ENCODE measurements around the gene ZNF862.

The ZNF862 gene

DNA sequence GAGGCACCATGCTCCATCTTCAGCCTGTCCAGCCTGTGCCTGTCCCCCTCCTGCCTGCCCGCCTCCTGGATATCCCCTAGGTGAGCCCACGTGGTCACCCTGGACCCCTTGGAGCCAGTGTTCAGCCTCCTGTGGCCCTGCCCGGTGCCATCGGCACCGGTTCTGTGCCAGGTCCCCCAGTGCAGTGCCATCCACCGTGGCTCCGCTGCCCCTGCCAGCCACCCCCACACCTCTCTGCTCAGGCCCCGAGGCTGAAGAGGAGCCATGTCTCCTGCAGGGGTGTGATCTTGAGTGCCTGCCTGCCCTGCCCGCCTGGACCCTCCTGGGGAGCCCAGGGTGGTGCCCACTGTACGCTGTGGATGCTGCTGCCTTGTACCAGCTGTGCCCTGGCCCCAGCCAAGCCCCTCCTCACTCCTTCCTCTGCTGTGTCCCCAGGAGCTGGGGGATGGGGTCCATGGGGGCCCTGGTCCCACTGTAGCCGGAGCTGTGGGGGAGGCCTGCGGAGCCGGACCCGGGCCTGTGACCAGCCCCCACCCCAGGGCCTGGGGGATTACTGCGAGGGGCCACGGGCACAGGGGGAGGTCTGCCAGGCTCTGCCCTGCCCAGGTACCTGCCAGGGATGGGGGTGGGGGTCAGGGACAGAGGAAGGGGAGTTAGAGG, 26.2 kb upstream of the ZNF862 start:
- no peak for DNase-seq

DNA sequence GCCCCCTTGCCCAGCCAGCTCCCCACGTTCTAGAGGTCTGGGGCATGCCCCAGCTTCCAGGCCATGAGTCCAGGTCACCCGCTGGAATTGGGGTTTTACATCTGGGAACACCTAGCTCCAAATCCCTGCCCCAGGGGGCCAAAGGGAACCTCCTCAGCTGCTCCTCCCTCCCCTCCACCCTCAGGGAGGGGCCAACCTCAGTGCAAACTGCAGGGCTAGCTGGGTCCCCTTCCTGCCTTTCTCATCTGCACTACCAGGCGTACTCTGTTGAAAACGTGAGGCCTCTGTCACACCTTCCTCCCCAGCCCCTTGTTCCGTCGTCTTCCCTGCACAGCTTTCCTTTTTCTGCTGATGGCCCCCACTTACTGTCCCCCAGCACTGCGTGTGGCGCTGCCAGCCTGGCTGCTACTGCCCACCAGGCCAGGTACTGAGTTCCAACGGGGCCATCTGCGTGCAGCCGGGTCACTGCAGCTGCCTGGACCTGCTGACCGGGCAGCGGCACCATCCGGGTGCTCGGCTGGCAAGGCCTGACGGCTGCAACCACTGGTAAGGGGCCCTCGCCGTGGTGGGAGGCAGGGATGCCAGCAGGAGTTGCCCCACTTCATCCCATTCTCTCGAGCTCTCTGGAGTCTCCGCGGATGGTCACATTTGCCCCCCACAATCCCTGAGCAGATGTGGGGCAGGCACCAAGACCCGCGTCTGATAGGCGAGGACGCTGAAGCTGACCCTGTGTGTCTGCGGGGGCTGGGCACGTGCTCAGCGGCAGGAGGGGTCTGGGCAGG, 24.7 kb upstream of the ZNF862 start:
- no peak for DNase-seq

DNA sequence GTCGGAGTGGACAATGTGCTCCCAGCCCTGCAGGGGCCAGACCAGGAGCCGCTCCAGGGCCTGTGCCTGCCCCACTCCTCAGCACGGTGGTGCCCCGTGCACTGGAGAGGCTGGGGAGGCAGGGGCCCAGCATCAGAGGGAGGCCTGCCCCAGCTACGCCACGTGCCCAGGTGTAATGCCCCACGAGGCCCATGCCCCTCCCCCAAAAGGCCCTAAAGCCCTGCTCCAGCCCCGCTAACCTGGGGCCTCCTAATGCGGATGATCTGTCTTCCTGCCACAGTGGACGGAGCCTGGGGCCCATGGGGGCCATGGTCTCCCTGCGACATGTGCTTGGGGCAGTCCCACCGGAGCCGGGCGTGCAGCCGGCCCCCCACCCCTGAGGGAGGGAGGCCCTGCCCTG, 23.7 kb upstream of the ZNF862 start:
- no peak for DNase-seq

DNA sequence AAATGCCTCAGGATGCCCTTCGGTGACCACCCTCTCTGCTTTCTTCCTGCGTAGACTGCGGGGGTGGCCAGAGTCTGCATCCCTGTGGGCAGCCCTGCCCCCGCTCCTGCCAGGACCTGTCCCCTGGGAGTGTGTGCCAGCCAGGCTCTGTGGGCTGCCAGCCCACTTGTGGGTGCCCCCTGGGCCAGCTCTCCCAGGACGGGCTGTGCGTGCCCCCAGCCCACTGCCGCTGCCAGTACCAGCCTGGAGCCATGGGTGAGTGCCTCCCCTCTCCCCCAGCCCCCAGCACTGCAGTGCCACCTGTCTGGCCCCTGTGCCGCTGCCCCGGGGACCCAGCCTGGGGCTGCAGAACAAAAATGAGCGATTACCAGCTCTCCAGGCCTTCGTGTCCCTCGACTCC, 23.1 kb upstream of the ZNF862 start:
- no peak for DNase-seq

DNA sequence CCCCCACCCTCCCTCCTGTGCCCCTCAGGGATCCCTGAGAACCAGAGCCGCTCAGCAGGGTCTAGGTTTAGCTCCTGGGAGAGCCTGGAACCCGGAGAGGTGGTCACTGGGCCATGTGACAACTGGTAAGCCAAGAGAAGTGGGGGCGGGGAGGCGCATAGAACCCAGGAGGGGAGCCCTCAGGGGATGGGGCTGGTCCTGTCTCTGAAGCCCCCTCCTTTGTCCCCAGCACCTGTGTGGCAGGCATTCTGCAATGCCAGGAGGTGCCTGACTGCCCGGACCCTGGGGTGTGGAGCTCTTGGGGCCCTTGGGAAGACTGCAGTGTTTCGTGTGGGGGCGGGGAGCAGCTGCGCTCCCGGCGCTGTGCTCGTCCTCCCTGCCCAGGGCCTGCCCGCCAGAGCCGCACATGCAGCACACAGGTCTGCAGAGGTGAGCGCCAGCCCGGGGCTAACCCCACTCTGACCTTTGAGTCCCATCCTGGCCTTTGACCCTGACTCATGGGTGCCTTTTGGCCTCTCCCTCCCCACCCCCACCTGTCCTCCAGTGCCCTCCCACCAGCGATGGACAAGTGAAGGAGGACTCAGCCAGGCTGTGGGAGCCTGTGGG, 22.4 kb upstream of the ZNF862 start:
- DNase-seq: no peak

DNA sequence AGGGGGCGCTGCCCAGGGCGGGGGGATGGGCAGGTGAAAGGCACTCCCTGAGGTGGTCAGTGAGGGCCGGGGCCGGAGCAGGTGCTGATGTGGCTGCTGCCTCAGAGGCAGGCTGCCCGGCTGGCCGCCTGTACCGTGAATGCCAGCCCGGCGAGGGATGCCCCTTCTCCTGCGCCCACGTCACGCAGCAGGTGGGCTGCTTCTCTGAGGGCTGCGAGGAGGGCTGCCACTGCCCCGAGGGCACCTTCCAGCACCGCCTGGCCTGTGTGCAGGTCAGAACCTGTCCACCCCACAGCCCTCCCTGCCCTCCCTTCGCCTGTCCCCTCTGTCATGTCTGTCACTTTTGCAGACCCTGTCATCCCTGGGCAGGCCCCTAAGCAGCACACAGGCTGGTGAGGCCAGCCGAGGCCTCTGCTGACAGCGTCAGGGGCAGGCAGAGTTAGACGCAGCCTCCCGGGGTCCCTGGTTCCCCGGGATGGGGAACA, 21.9 kb upstream of the ZNF862 start:
- DNase-seq: no peak

DNA sequence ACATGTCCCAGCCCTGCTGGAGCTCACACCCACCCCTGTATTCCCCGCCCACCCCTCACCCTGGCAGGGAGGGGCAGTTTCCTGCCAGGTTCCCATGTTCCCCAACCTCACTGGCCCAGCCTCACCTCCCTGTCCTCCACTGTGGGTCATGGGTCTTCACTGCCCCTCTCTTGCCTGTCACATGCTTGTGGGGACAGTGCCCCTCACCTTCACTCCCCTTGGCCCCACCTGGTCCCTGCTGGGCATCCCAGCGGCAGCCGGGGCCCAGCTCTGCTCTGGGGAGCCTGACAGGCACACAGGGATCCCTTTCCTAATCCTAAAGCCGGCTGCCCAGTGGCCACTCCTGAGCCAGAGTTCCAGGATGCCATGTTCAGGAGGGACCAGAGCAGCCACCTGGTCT, 21.4 kb upstream of the ZNF862 start:
- no peak for DNase-seq

DNA sequence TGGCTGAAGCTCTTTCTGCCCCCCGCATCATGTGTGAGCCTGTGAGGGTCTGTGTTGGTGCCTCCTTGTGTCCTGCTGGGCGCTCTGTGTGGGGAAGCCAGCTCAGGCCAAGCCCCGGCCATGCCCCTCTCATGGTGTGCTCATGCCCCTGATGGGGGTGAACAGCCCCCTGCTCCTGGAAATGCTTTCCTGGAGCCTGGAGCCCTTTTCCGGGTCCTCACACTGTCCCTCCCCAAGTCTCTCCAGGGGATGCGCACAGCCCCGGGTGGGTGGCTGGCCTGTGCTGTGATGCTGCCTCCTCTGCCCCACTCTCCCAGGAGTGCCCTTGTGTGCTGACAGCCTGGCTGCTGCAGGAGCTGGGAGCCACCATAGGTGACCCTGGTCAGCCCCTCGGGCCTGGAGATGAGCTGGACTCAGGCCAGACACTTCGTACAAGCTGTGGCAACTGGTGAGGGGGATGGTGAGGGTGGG, 20.8 kb upstream of the ZNF862 start:
- no peak for DNase-seq

DNA sequence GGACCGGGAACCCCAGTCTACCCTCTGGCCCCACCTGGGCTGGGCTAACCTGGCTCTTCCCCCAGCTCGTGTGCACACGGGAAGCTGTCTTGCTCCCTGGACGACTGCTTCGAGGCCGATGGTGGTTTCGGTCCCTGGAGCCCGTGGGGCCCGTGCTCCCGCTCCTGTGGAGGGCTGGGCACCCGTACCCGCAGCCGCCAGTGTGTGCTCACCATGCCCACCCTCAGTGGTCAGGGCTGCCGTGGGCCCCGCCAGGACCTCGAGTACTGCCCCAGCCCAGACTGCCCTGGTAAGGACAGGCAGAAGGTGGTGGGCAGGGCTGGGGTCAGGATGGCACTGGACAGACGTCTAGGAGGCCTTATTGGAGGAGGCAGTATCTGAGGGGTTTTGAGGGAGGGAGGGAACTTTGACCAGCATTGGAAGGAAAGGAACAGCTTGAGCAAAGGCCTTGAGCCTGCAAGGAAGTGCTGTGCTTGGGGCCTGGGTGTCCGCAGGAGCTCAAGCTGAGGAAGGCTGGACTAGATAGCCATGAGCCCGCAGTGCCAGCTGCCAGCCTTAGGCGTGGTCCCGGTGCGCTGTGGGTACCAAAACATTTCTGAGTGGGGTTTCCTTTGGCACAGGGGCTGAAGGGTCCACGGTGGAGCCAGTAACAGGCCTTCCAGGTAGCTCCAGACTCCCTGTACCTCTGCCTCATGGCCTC, 20.2 kb upstream of the ZNF862 start:
- DNase-seq: no peak

DNA sequence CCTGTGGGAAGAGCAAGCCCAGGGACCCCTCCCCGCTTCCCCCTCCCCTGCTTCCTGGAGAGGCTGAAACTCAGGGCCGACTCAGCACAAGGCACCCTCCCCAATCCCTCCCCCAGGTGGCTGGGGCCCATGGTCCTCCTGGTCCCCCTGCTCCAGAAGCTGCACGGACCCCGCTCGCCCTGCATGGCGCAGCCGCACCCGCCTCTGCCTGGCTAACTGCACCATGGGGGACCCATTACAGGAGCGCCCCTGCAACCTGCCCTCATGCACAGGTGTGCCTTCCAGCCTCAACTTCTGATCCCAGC, 19.7 kb upstream of the ZNF862 start:
- DNase-seq: no peak

DNA sequence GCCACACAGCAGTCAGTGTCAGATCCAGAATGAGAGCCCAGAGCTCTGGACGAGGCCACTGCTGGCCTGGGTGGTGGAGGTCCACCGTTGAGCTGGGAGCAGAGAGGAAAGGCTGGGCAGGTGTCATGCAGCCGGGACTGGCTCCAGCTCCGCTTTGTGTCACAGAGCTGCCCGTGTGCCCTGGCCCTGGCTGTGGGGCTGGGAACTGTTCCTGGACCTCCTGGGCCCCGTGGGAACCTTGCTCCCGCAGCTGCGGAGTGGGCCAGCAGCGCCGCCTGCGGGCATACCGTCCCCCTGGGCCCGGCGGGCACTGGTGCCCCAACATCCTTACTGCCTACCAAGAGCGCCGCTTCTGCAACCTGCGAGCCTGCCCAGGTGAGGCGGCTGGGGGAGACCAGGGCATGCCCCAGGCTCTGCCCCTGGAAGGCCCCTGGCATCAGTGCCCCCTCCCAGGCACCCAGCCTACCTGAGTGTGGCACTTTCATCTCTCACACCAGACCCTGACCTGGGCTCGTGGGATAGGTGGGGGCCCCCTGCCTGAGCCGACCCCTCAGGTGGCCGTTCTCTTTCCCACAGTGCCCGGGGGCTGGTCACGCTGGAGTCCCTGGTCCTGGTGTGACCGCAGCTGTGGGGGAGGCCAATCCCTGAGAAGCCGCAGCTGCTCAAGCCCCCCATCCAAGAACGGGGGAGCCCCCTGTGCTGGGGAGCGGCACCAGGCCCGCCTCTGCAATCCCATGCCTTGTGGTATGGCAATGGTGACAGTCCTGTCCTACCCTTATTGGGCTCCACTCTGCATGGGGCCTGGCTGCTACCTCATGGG, 18.8 kb upstream of the ZNF862 start:
- no peak for DNase-seq

DNA sequence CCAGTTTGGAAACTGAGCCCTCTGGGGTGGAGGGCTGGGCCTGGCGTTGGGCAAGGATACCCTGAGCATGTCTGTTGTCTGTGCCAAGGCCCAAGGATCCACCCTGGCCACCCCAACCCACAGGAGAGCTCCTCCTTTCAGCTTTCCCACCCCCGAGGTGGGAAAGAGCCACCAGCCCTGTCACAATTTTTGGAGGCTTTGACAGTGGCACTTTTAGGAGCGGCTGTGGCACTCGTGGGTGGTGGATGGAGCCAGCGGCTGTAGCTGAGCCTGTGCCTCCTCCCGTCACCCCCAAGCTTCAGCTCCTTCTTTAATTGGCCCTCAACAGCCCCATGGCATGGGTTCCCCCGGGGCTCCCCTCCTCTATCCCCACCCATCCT, 18.2 kb upstream of the ZNF862 start:
- DNase-seq: no peak

DNA sequence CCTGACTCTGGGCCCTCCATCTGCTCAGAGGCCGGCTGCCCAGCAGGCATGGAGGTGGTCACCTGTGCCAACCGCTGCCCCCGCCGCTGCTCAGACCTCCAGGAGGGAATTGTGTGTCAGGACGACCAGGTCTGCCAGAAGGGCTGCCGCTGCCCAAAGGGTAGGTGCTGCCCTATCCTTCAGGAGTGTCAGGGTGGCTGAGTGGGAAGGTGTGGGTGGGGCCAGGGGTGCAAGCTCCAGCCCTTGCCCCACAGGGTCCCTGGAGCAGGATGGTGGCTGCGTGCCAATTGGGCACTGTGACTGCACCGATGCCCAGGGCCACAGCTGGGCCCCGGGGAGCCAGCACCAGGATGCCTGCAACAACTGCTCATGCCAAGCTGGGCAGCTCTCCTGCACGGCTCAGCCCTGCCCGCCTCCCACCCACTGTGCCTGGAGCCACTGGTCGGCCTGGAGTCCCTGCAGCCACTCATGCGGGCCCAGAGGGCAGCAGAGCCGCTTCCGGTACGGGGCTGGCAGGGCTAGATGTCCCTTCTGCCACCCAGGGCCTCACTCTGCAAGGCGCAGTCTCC, 17.5 kb upstream of the ZNF862 start:
- DNase-seq: no peak

DNA sequence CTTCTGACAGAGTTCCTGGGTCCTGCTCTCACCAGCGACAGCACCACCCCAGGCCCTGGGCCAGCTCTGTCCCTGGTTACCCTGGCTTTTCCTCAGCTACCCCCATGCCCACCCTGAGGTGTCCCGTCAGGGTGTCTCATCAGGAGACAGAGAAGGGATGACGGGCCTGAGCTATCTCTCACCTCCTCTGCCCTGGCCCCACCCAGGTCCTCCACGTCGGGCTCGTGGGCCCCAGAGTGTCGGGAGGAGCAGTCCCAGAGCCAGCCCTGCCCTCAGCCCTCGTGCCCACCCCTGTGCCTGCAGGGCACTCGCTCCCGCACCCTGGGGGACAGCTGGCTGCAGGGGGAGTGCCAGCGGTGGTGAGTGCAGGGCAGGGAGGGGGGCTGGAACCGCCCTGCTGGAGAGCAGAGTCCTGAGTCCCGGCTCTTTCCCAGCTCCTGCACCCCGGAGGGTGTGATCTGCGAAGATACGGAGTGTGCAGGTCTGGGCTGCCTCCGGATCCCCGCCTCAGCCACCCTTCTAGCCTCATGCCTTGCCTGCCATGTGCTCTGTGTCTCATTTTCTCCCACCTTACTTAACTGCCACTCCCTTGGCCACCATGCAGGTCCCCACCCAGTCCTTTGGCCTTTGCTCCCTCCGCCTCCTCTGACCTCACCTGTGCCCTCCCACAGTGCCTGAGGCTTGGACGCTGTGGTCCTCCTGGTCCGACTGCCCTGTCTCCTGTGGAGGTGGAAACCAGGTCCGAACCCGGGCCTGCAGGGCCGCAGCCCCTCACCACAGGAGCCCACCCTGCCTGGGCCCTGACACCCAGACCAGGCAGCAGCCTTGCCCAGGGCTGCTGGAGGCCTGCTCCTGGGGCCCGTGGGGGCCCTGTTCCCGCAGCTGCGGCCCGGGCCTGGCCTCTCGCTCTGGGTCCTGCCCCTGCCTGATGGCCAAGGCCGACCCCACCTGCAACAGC, 16.7 kb upstream of the ZNF862 start:
- no peak for DNase-seq

DNA sequence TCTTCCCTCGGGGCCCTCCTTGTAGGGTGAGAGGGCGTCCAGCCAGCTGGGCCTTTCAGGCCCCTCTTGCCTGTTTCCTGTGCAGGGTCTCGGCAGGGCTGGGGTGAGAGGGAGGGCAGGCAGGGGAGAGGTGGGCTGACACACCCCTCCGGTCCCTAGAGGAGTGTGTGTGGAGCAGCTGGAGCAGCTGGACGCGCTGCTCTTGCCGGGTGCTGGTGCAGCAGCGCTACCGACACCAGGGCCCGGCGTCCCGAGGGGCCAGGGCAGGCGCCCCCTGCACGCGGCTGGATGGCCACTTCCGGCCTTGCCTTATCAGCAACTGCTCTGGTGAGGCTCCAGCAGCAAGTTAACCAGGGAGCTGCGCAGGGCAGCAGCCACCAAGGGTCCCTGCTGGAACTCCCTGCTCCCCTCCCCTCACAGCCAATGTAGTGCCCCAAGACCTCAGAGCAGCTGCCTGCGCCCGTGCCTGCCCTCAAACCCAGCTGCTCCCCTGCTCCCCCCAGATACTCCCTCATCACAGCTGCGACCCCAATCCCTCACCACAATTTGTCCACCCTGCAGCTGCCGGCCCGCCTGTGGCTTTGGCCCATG, 15.7 kb upstream of the ZNF862 start:
- no peak for DNase-seq

DNA sequence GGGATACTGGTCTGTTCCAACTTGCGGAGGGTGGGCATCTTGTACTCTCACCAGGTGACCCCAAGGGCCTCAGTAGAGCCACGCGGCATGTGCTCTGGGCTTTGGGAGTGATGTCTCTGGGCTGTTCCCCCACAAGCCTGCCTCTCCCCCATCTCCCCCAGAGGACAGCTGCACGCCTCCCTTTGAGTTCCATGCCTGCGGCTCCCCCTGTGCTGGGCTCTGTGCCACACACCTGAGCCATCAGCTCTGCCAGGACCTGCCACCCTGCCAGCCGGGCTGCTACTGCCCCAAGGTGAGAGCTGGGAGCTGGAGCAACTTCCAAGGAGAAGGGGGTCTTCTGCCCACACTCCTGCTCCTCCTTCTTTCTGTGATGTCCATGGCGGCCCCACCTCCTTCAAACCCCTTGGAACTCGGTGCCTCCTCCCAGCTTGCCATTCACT, 15.0 kb upstream of the ZNF862 start:
- no peak for DNase-seq

DNA sequence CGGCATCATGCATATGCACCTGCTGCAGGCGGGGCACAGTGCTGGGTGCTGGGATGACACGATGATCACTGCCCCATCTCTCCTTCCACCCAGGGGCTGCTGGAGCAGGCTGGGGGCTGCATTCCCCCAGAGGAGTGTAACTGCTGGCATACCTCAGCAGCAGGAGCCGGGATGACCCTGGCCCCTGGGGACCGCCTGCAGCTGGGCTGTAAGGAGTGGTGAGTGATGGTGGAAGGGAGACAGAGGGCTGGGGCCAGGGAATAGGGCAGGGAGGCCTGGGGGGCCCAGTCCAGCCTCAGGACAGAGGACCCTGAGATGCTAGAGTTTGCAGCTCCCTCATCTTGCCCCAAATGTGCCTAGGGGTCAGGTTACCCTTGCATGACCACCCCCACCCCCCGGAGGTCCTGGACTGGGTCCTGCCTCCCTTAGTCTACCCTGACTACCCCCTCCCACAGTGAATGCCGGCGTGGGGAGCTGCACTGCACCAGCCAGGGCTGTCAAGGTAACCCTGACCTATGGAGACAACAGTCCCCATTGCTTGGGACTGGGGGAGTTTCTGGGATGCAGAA, 14.5 kb upstream of the ZNF862 start:
- no peak for DNase-seq

DNA sequence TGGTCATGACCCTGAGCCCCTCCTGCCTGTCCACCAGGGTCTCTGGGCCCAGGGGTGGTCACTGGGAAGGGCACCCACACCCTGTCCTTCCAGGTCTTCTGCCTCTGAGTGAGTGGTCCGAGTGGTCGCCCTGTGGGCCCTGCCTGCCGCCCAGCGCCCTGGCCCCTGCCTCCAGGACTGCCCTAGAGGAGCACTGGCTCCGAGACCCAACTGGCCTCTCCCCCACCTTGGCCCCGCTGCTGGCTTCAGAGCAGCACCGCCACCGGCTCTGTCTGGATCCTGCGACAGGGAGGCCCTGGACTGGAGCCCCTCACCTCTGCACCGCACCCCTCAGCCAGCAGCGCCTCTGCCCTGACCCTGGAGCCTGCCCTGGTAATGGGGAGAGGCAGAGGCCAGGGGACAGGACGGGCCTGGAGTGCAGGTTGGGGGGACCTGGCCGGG, 13.9 kb upstream of the ZNF862 start:
- DNase-seq: no peak

DNA sequence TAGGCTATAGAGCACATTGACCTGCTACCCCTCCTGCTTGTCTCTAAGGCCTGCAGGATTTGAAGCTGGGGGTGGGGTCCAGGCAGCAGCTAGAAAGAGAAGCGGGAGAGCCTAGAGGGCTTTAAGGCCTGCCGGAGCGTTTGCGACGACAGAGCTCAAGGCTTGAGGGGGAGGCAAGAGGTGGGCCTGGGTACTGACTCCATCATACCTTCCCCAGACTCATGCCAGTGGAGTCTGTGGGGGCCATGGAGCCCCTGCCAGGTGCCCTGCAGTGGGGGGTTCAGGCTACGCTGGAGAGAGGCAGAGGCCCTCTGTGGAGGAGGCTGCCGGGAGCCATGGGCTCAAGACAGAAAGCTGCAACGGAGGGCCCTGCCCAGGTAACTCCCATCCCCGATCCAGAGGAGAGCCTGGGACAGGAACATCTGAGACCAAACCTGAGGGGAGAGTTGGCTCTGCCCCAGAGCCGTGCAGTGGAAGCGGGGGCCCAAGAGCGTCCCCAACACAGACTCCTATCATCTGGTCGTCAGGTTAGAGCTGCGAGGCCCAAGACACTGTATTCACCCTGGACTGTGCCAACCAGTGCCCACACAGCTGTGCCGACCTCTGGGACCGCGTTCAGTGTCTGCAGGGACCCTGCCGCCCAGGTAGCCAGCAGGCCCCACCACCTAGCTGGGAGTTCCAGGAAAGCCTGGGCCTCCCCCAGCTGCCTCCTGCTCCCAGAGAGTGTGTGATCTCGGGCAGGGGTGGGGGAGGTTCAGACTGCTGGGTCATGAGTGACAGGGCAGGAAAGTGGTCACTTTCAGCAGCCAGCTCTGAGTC, 13.2 kb upstream of the ZNF862 start:
- DNase-seq: no peak
